H1 (cell line): Measurements from ENCODE around the gene ERICH3. TPM values are rescaled to one million over a fixed set of nuclear protein-coding genes. Genes with fewer than 3 reads are reported as not detected.

Experiments
- CTCF ChIA-PET: fragments of 300-600 bp; sonication (Branson Sonifier 250); formaldehyde crosslinking; loops from one replicate; lab custom pipeline; 2021; ENCODE audit not compliant: partially characterized antibody; lab: Charles Lee
- POLR2A ChIA-PET: fragments of 300-600 bp; sonication (Branson Sonifier 250); formaldehyde crosslinking; loops from one replicate; lab custom pipeline; 2021; ENCODE audit warnings: inconsistent platforms; ENCODE audit not compliant: partially characterized antibody; lab: Charles Lee
- DNase-seq, 2 experiments: peaks; one replicate each; pipeline versions ENCODE4 v3.0.0 to v3.0.0-alpha.2; 2010 to 2022; ENCODE audit warnings: low spot score in 2 of 2, low read depth in 1 of 2, mixed read lengths in 1 of 2
- FAIRE-seq: peaks from 2 replicates; lab custom pipeline; 2011; peaks lifted over from hg19 to GRCh38; lab: Jason Lieb, UNC
- H2AFZ ChIP-seq: 2 replicates; pipeline ENCODE4 v1.8.1; 2012; ENCODE audit warnings: low read length, inconsistent platforms
- H2AK5ac ChIP-seq: 2 replicates; pipeline ENCODE4 v1.6.1; 2013; ENCODE audit warnings: low read depth, low read length
- H2BK120ac ChIP-seq: replicated peaks from 2 replicates; pipeline ENCODE3; 2013; ENCODE audit warnings: low read depth, low read length, inconsistent platforms
- H2BK12ac ChIP-seq: 2 replicates; pipeline ENCODE4 v1.6.1; 2013; ENCODE audit warnings: low read depth, low read length
- H2BK15ac ChIP-seq: 2 replicates; pipeline ENCODE4 v1.6.1; 2013; ENCODE audit warnings: low read length
- H2BK20ac ChIP-seq: 2 replicates; pipeline ENCODE4 v1.6.1; 2013; ENCODE audit warnings: low read length
- H2BK5ac ChIP-seq: 2 replicates; pipeline ENCODE4 v1.6.1; 2013; ENCODE audit warnings: low read depth, low read length
- H3K14ac ChIP-seq: 2 replicates; pipeline ENCODE4 v1.6.1; 2013; ENCODE audit warnings: inconsistent platforms; ENCODE audit not compliant: insufficient read length
- H3K18ac ChIP-seq: 2 replicates; pipeline ENCODE4 v1.6.1; 2013; ENCODE audit warnings: low read length; ENCODE audit errors: extremely low read depth
- H3K23ac ChIP-seq: 2 replicates; pipeline ENCODE4 v1.6.1; 2013; ENCODE audit warnings: inconsistent platforms; ENCODE audit not compliant: insufficient read length
- H3K23me2 ChIP-seq: 2 replicates; pipeline ENCODE4 v1.6.1; 2013; ENCODE audit warnings: low read depth, low read length
- H3K27ac ChIP-seq: 2 replicates; pipeline ENCODE4 v1.6.1; 2011; ENCODE audit warnings: low read depth, low read length, inconsistent platforms
- H3K27me3 ChIP-seq, 4 experiments: replicated peaks in 1 of 4; 1 replicate in 1 of 4; 2 replicates in 3 of 4; pipeline versions ENCODE4 v1.6.1 to v1.8.1; 2011 to 2013; ENCODE audit warnings: low read length in 3 of 4, mild to moderate bottlenecking in 3 of 4, inconsistent platforms in 2 of 4, mixed read lengths in 2 of 4, moderate library complexity in 1 of 4; ENCODE audit not compliant: control insufficient read depth in 3 of 4, insufficient read depth in 3 of 4; ENCODE audit errors: extremely low read depth in 1 of 4
- H3K36me3 ChIP-seq, 4 experiments: 2 replicates each; pipeline versions ENCODE4 v1.6.1 to v1.8.1; 2011 to 2013; ENCODE audit warnings: mild to moderate bottlenecking in 4 of 4, low read length in 3 of 4, moderate library complexity in 2 of 4, control low read depth in 1 of 4, inconsistent platforms in 1 of 4; ENCODE audit not compliant: insufficient read depth in 4 of 4, control insufficient read depth in 2 of 4
- H3K4ac ChIP-seq: replicated peaks from 2 replicates; pipeline ENCODE3; 2013; ENCODE audit warnings: low read length, low read depth, mixed read lengths, inconsistent platforms; ENCODE audit not compliant: insufficient read length
- H3K4me1 ChIP-seq, 4 experiments: replicated peaks in 1 of 4; 1 replicate in 1 of 4; 2 replicates in 3 of 4; pipeline versions ENCODE4 v1.6.1 to v1.8.1; 2011 to 2013; ENCODE audit warnings: low read length in 3 of 4, inconsistent platforms in 2 of 4, mixed read lengths in 1 of 4; ENCODE audit not compliant: insufficient read depth in 4 of 4, control insufficient read depth in 3 of 4
- H3K4me2 ChIP-seq, 2 experiments: 2 replicates each; pipeline versions ENCODE4 v1.6.1 to v1.8.1; 2011 to 2013; ENCODE audit warnings: low read depth in 2 of 2, low read length in 2 of 2, control low read depth in 1 of 2, inconsistent platforms in 1 of 2, mild to moderate bottlenecking in 1 of 2; ENCODE audit not compliant: insufficient read depth in 1 of 2
- H3K4me3 ChIP-seq, 4 experiments: fragments of 200-600, 300-600 bp in 1 of 4; sonication (generic), shearing (Covaris generic), sonication (Bioruptor Twin) in 1 of 4; 2 replicates each; pipeline versions ENCODE4 v1.5.1 to v1.8.1; 2011 to 2016; ENCODE audit warnings: low read length in 4 of 4, low read depth in 3 of 4, control low read depth in 2 of 4, inconsistent platforms in 2 of 4, mild to moderate bottlenecking in 2 of 4, mixed read lengths in 1 of 4, moderate library complexity in 1 of 4; ENCODE audit not compliant: insufficient read depth in 2 of 4; ENCODE audit errors: extremely low read depth in 1 of 4
- H3K56ac ChIP-seq: replicated peaks from 2 replicates; pipeline ENCODE3; 2013; ENCODE audit warnings: low read depth, mild to moderate bottlenecking, mixed read lengths, low read length, inconsistent platforms; ENCODE audit not compliant: insufficient read length
- H3K79me1 ChIP-seq: 2 replicates; pipeline ENCODE4 v1.6.1; 2013; ENCODE audit warnings: low read depth, low read length, control low read depth
- H3K79me2 ChIP-seq, 2 experiments: 2 replicates each; pipeline versions ENCODE4 v1.6.1 to v1.8.1; 2012 to 2013; ENCODE audit warnings: low read length in 2 of 2, mild to moderate bottlenecking in 2 of 2, inconsistent platforms in 1 of 2; ENCODE audit not compliant: insufficient read depth in 2 of 2, control insufficient read depth in 1 of 2
- H3K9ac ChIP-seq, 4 experiments: replicated peaks in 1 of 4; 1 replicate in 1 of 4; 2 replicates in 3 of 4; pipeline versions ENCODE4 v1.6.1 to v1.8.1; 2011 to 2013; ENCODE audit warnings: low read depth in 3 of 4, low read length in 3 of 4, control low read depth in 2 of 4, mild to moderate bottlenecking in 2 of 4, moderate library complexity in 2 of 4, inconsistent platforms in 1 of 4; ENCODE audit errors: extremely low read depth in 1 of 4
- H3K9me3 ChIP-seq, 2 experiments: 2 replicates each; pipeline versions ENCODE4 v1.6.1 to v1.8.1; 2012 to 2013; ENCODE audit warnings: mild to moderate bottlenecking in 2 of 2, moderate library complexity in 2 of 2, control low read depth in 1 of 2, inconsistent platforms in 1 of 2, low read depth in 1 of 2, low read length in 1 of 2, mixed read lengths in 1 of 2; ENCODE audit not compliant: insufficient read depth in 2 of 2
- H4K20me1 ChIP-seq, 2 experiments: replicated peaks in 1 of 2; 2 replicates each; pipeline versions ENCODE3 to v1.8.1; 2011 to 2013; ENCODE audit warnings: inconsistent platforms in 2 of 2, low read length in 2 of 2, mild to moderate bottlenecking in 1 of 2; ENCODE audit not compliant: insufficient read depth in 2 of 2, control insufficient read depth in 1 of 2
- H4K5ac ChIP-seq: 2 replicates; pipeline ENCODE4 v1.6.1; 2013; ENCODE audit warnings: low read length, low read depth, mixed read lengths, inconsistent platforms; ENCODE audit not compliant: insufficient read length
- H4K8ac ChIP-seq: 2 replicates; pipeline ENCODE4 v1.8.0; 2013; ENCODE audit warnings: mild to moderate bottlenecking, moderate library complexity, low read length, inconsistent platforms; ENCODE audit not compliant: insufficient read depth; ENCODE audit errors: extremely low read depth
- H4K91ac ChIP-seq: replicated peaks from 2 replicates; pipeline ENCODE3; 2013; ENCODE audit warnings: low read length, mixed read lengths, inconsistent platforms; ENCODE audit not compliant: insufficient read length
- CBX5 ChIP-seq: fragments of 300-800, 300-1000 bp; sonication (generic); IDR thresholded peaks from 2 replicates; pipeline ENCODE4 v1.7.1; 2016; ENCODE audit warnings: antibody characterized with exemption, low read length, low read depth
- CEBPB ChIP-seq: IDR thresholded peaks from 2 replicates; pipeline ENCODE4 v1.6.1; 2012; ENCODE audit warnings: low read depth, low read length
- CHD1 ChIP-seq: IDR thresholded peaks from 2 replicates; pipeline ENCODE4 v1.6.1; 2012; ENCODE audit warnings: low read depth, low read length, improper control_type of control experiment
- CTBP2 ChIP-seq: IDR thresholded peaks from 2 replicates; pipeline ENCODE4 v1.7.0; 2011; ENCODE audit warnings: borderline replicate concordance, mild to moderate bottlenecking, moderate library complexity, mixed read lengths, low read length; ENCODE audit not compliant: insufficient read depth, insufficient read length
- KDM1A ChIP-seq: fragments of 200-600, 300-600 bp; sonication (generic); IDR thresholded peaks from 2 replicates; pipeline ENCODE4 v1.7.1; 2016; ENCODE audit warnings: mild to moderate bottlenecking, low read length, borderline replicate concordance
- PHF8 ChIP-seq: fragments of 200-600 bp; sonication (generic); conservative IDR thresholded peaks from 2 replicates; pipeline ENCODE4 v1.7.1; 2012; ENCODE audit warnings: low read depth, mild to moderate bottlenecking, inconsistent platforms, low read length, moderate library complexity
- POLR2AphosphoS5 ChIP-seq: IDR thresholded peaks from 2 replicates; pipeline ENCODE4 v1.6.1; 2011; ENCODE audit warnings: low read depth, low read length
- SAP30 ChIP-seq: fragments of 300-600 bp; sonication (generic); IDR thresholded peaks from 2 replicates; pipeline ENCODE4 v1.7.1; 2012; ENCODE audit warnings: low read length, moderate library complexity, mild to moderate bottlenecking, inconsistent platforms; ENCODE audit not compliant: insufficient read depth, insufficient replicate concordance
- SIRT6 ChIP-seq: IDR thresholded peaks from one replicate; pipeline ENCODE4 v1.7.1; 2012; ENCODE audit warnings: low read length, inconsistent platforms
- SRF ChIP-seq: IDR thresholded peaks from 2 replicates; pipeline ENCODE4 v1.6.1; 2011; ENCODE audit warnings: mild to moderate bottlenecking, low read depth, low read length, moderate library complexity
- WGBS, 2 experiments: shearing (Covaris generic) in 1 of 2; methylation state at CpG; one replicate each; pipeline versions ENCODE4 v1.1.6 to v1.1.7; 2013 to 2015; ENCODE audit warnings: low lambda C conversion rate in 2 of 2, mixed read lengths in 2 of 2, inconsistent platforms in 1 of 2, low coverage in 1 of 2, missing lambda C conversion rate in 1 of 2; ENCODE audit not compliant: insufficient replicate concordance in 2 of 2, insufficient coverage in 1 of 2, insufficient read length in 1 of 2; ENCODE audit errors: extremely low coverage in 1 of 2, missing lambda C conversion rate in 1 of 2; 5-methylcytosine and 5-hydroxymethylcytosine counted together
- polyA plus RNA-seq, 7 experiments: library from polyadenylated mRNA; depleted of rRNA in 3 of 7; stranded (reverse) in 5 of 7; unstranded in 2 of 7; fragments of >200 nt in 5 of 7; fragments of 200-250 nt in 2 of 7; gene quantifications; 1 replicate in 5 of 7; 2 replicates in 1 of 7; 4 replicates in 1 of 7; pipeline versions ENCODE4 v1.2.1 to v1.2.3, GENCODE V29; 2011 to 2013; ENCODE audit warnings: missing spikeins in 2 of 7, mixed read lengths in 2 of 7
- total RNA-seq: library from RNA; stranded (reverse); fragmentation: NEBNext Ultra II Directional; extraction: Animal tissue kit (Norgen Biotek cat#: 25700); gene quantifications from 2 replicates; pipeline ENCODE4 v1.2.1, GENCODE V29; 2021

The ERICH3 gene
- total and polyA plus RNA-seq, 2 of the 8 experiments (the other 6 are each of a cell fraction or from before 2014, with no cell fraction given) = 0.02 TPM; not detected in 1

GRCh38 chr1:74654708-74655107 lies 18.9 kb downstream of the ERICH3 start:
- Histone ChIP-seq H3K4me3 (no peak overlapping the region), H3K79me2 (no peaks in the 10 kb centered on the region), H4K91ac (no peak overlapping the region), H3K14ac (no peak overlapping the region), H3K9me3 (no peaks in the 10 kb centered on the region), H2AFZ (no peak overlapping the region), H3K9ac (no peak overlapping the region), H4K20me1 (no peaks in the 10 kb centered on the region), H3K56ac (no peak overlapping the region), H4K8ac (no peak overlapping the region), H2BK5ac (no peak overlapping the region), H3K36me3 (no peaks in the 10 kb centered on the region), H3K4me1 (no peaks in the 10 kb centered on the region), H4K5ac (no peak overlapping the region), H3K27ac (no peak overlapping the region), H2AK5ac (no peak overlapping the region), H2BK15ac (no peak overlapping the region), H3K4ac (no peak overlapping the region), H2BK20ac (no peak overlapping the region), H2BK12ac (no peak overlapping the region), H3K23me2 (no peaks in the 10 kb centered on the region; the same call in 1 of the 2 replicates), H3K27me3 (no peaks in the 10 kb centered on the region), H3K18ac (no peak overlapping the region), H3K4me2 (no peak overlapping the region), H3K79me1 (no peaks in the 10 kb centered on the region), H3K23ac (no peak overlapping the region), H2BK120ac (no peak overlapping the region)
- DNase-seq = no peak
- no peak for FAIRE-seq
- POLR2A ChIA-PET = no interaction called here
- WGBS, 2 experiments = 100% methylated on average over 1 of the region's 1 CpG; no CpG with 5 or more reads in 1 of the 2 experiments
- CTCF ChIA-PET = no interaction called here
- TF ChIP-seq CEBPB (no peak), SIRT6 (no peak), CBX5 (no peak), CTBP2 (no peak), SAP30 (no peak), POLR2AphosphoS5 (no peak), SRF (no peak), PHF8 (no peak), CHD1 (no peak), KDM1A (no peak)
- TF ChIP-seq, all 59 proteins: peak for 0
